Stimulated activated naive CD8-positive, alpha-beta T cell treated with anti-CD3 and anti-CD28 coated beads, Interleukin-15, amount 100 ng/mL, for 72 hours (primary cell): ENCODE results near the gene LCLAT1.
"Not testable (repeated sequence)": the region's sequence is repeated elsewhere in the genome, so short reads cannot be mapped to it uniquely, and the experiment has no call there.

Experiments used
- ATAC-seq: fragments of 150-1000 bp; cut with Tn5 transposase; 2 replicates; pipeline ENCODE4 v1.10.0; 2021; ENCODE audit warnings: mild to moderate bottlenecking, moderate library complexity
- DNase-seq, 2 donors: peaks; one replicate each; pipeline ENCODE4 v3.0.0; 2021 to 2022
- H3K27ac Mint-ChIP-seq, 2 donors: one replicate each; pipeline ENCODE4 v1.8.0; 2022; ENCODE audit warnings: mild to moderate bottlenecking in 2 of 2, mixed read lengths in 2 of 2, moderate library complexity in 2 of 2
- H3K27me3 Mint-ChIP-seq: one replicate; pipeline ENCODE4 v1.8.0; 2022; ENCODE audit warnings: mixed read lengths
- H3K4me1 Mint-ChIP-seq: one replicate; pipeline ENCODE4 v1.8.0; 2022; ENCODE audit warnings: mild to moderate bottlenecking, mixed read lengths
- H3K4me3 Mint-ChIP-seq, 2 donors: one replicate each; pipeline ENCODE4 v1.8.0; 2022; ENCODE audit warnings: mild to moderate bottlenecking in 2 of 2, mixed read lengths in 2 of 2, moderate library complexity in 1 of 2
- H3K9me3 Mint-ChIP-seq, 2 donors: one replicate each; pipeline ENCODE4 v1.8.0; 2022; ENCODE audit warnings: mixed read lengths in 2 of 2

LCLAT1 gene

GRCh38 chr2:30591186-30591585 lies 144.1 kb downstream of the LCLAT1 start:
- Mint-ChIP-seq H3K27ac (no peak overlapping the region), H3K4me3 (no peak overlapping the region), H3K9me3 (peaks cover 4 to 8% of the 10 kb centered on the region in 2 donors), H3K4me1 (peaks cover 5% of the 10 kb centered on the region), H3K27me3 (no peaks in the 10 kb centered on the region)
- DNase-seq = no peak
- no peak for ATAC-seq

- ATAC-seq = no peak
- H3K9me3 Mint-ChIP-seq = peaks cover 17 to 32% of the 10 kb centered on the region in 2 donors
- no peak overlapping the region for H3K4me3 Mint-ChIP-seq
- no peaks in the 10 kb centered on the region for H3K27me3 Mint-ChIP-seq
- no peaks in the 10 kb centered on the region for H3K4me1 Mint-ChIP-seq
- H3K27ac Mint-ChIP-seq = no peak overlapping the region
- no peak for DNase-seq
These were observed 154.3 kb downstream of the LCLAT1 start for GRCh38 chr2:30601375-30601774.

GRCh38 chr2:30605197-30605596 lies 158.2 kb downstream of the LCLAT1 start:
- Mint-ChIP-seq H3K4me1 (no peaks in the 10 kb centered on the region), H3K27ac (no peak overlapping the region), H3K27me3 (no peaks in the 10 kb centered on the region), H3K9me3 (peaks cover 2 to 10% of the 10 kb centered on the region in 2 donors), H3K4me3 (no peak overlapping the region)
- ATAC-seq (no peak), DNase-seq (no peak)

- H3K27me3 Mint-ChIP-seq = no peaks in the 10 kb centered on the region
- H3K4me1 Mint-ChIP-seq = no peaks in the 10 kb centered on the region
- peak overlapping the region in 1 of 2 donors; percentile 21 for H3K27ac Mint-ChIP-seq
- DNase-seq = no peak
- no peak overlapping the region for H3K4me3 Mint-ChIP-seq
- ATAC-seq = no peak
- no peaks in the 10 kb centered on the region for H3K9me3 Mint-ChIP-seq
These were observed 161.6 kb downstream of the LCLAT1 start for GRCh38 chr2:30608643-30609042.

- DNase-seq (no peak), ATAC-seq (no peak)
- Mint-ChIP-seq H3K27ac (no peak overlapping the region), H3K4me3 (no peak overlapping the region), H3K9me3 (no peaks in the 10 kb centered on the region), H3K4me1 (no peaks in the 10 kb centered on the region), H3K27me3 (no peaks in the 10 kb centered on the region)
These were observed 164.5 kb downstream of the LCLAT1 start for GRCh38 chr2:30611583-30611982.

GRCh38 chr2:30612371-30612770 lies 165.3 kb downstream of the LCLAT1 start:
- Mint-ChIP-seq H3K27me3 (no peaks in the 10 kb centered on the region), H3K27ac (no peak overlapping the region), H3K4me3 (no peak overlapping the region), H3K4me1 (no peaks in the 10 kb centered on the region), H3K9me3 (no peaks in the 10 kb centered on the region)
- DNase-seq (no peak), ATAC-seq (no peak)

- no peak overlapping the region for H3K27ac Mint-ChIP-seq
These were observed 166.0 kb downstream of the LCLAT1 start for GRCh38 chr2:30613001-30613400.

GRCh38 chr2:30614227-30614626 lies 167.2 kb downstream of the LCLAT1 start:
- not testable (repeated sequence) for H3K4me1 Mint-ChIP-seq, H3K27me3 Mint-ChIP-seq, H3K4me3 Mint-ChIP-seq, ATAC-seq, DNase-seq, H3K9me3 Mint-ChIP-seq, H3K27ac Mint-ChIP-seq

More at GRCh38 chr2:30613001-30613400, 166.0 kb downstream of the LCLAT1 start:
- Mint-ChIP-seq H3K9me3 (no peaks in the 10 kb centered on the region), H3K4me3 (no peak overlapping the region), H3K4me1 (no peaks in the 10 kb centered on the region), H3K27me3 (no peaks in the 10 kb centered on the region)
- no peak for DNase-seq
- ATAC-seq = no peak

- Mint-ChIP-seq H3K4me3 (no peak overlapping the region), H3K4me1 (peaks cover under 1% of the 10 kb centered on the region), H3K9me3 (peaks cover 0 to under 1% of the 10 kb centered on the region in 2 donors), H3K27ac (no peak overlapping the region), H3K27me3 (no peaks in the 10 kb centered on the region)
- ATAC-seq (no peak), DNase-seq (no peak)
These were observed 168.9 kb downstream of the LCLAT1 start for GRCh38 chr2:30615926-30616325.

GRCh38 chr2:30620102-30620501 lies 173.1 kb downstream of the LCLAT1 start:
- H3K4me3 Mint-ChIP-seq = no peak overlapping the region
- peaks cover 0 to 17% of the 10 kb centered on the region in 2 donors for H3K9me3 Mint-ChIP-seq
- H3K27ac Mint-ChIP-seq = no peak overlapping the region
- ATAC-seq = no peak
- no peak for DNase-seq
- no peaks in the 10 kb centered on the region for H3K27me3 Mint-ChIP-seq
- H3K4me1 Mint-ChIP-seq = peaks cover 34% of the 10 kb centered on the region

- peaks cover 50% of the 10 kb centered on the region for H3K4me1 Mint-ChIP-seq
- no peak overlapping the region for H3K4me3 Mint-ChIP-seq
- ATAC-seq (peak; percentile 31), DNase-seq (no peak)
- H3K9me3 Mint-ChIP-seq = peaks cover 0 to 17% of the 10 kb centered on the region in 2 donors
- no peaks in the 10 kb centered on the region for H3K27me3 Mint-ChIP-seq
- peak overlapping the region; percentile 16 to 84 for H3K27ac Mint-ChIP-seq
These were observed 174.8 kb downstream of the LCLAT1 start for GRCh38 chr2:30621836-30622235.

GRCh38 chr2:30622452-30622851 lies 175.4 kb downstream of the LCLAT1 start:
- DNase-seq (peak in 1 of 2 donors; percentile 28), ATAC-seq (peak; percentile 86)
- Mint-ChIP-seq H3K4me3 (peak overlapping the region; percentile 23 to 56), H3K27me3 (no peaks in the 10 kb centered on the region), H3K27ac (peak overlapping the region; percentile 16 to 84), H3K9me3 (peaks cover 0 to 17% of the 10 kb centered on the region in 2 donors), H3K4me1 (peaks cover 55% of the 10 kb centered on the region)

- Mint-ChIP-seq H3K9me3 (peaks cover 0 to 17% of the 10 kb centered on the region in 2 donors), H3K27ac (no peak overlapping the region)
- no peak for ATAC-seq
These were observed 178.2 kb downstream of the LCLAT1 start for GRCh38 chr2:30625276-30625675.

GRCh38 chr2:30625701-30626100 lies 178.7 kb downstream of the LCLAT1 start:
- no peak overlapping the region for H3K27ac Mint-ChIP-seq
- peaks cover 65% of the 10 kb centered on the region for H3K4me1 Mint-ChIP-seq
- peaks cover 0 to 17% of the 10 kb centered on the region in 2 donors for H3K9me3 Mint-ChIP-seq
- no peak for DNase-seq
- ATAC-seq = peak; percentile 46
- H3K27me3 Mint-ChIP-seq = no peaks in the 10 kb centered on the region
- H3K4me3 Mint-ChIP-seq = no peak overlapping the region

More at GRCh38 chr2:30625276-30625675, 178.2 kb downstream of the LCLAT1 start:
- H3K27me3 Mint-ChIP-seq = no peaks in the 10 kb centered on the region
- no peak for DNase-seq
- peaks cover 61% of the 10 kb centered on the region for H3K4me1 Mint-ChIP-seq
- no peak overlapping the region for H3K4me3 Mint-ChIP-seq

- peak overlapping the region in 1 of 2 donors; percentile 2 for H3K4me3 Mint-ChIP-seq
- H3K27me3 Mint-ChIP-seq = no peaks in the 10 kb centered on the region
- H3K9me3 Mint-ChIP-seq = peaks cover 0 to 13% of the 10 kb centered on the region in 2 donors
- ATAC-seq (no peak), DNase-seq (no peak)
- H3K4me1 Mint-ChIP-seq = peaks cover 66% of the 10 kb centered on the region
- H3K27ac Mint-ChIP-seq = no peak overlapping the region
These were observed 179.4 kb downstream of the LCLAT1 start for GRCh38 chr2:30626397-30626796.

- H3K27me3 Mint-ChIP-seq = no peaks in the 10 kb centered on the region
These were observed 180.1 kb downstream of the LCLAT1 start for GRCh38 chr2:30627151-30627550.

GRCh38 chr2:30628341-30628740 lies 181.3 kb downstream of the LCLAT1 start:
- DNase-seq (no peak), ATAC-seq (no peak)
- peaks cover 53% of the 10 kb centered on the region for H3K4me1 Mint-ChIP-seq
- no peak overlapping the region for H3K27ac Mint-ChIP-seq
- H3K9me3 Mint-ChIP-seq = no peaks in the 10 kb centered on the region
- H3K4me3 Mint-ChIP-seq = no peak overlapping the region
- no peaks in the 10 kb centered on the region for H3K27me3 Mint-ChIP-seq

More at GRCh38 chr2:30627151-30627550, 180.1 kb downstream of the LCLAT1 start:
- no peak for ATAC-seq
- H3K4me3 Mint-ChIP-seq = no peak overlapping the region
- H3K9me3 Mint-ChIP-seq = peaks cover 0 to 6% of the 10 kb centered on the region in 2 donors
- peaks cover 59% of the 10 kb centered on the region for H3K4me1 Mint-ChIP-seq
- no peak overlapping the region for H3K27ac Mint-ChIP-seq
- no peak for DNase-seq
